ENCODE data around the gene PLEKHM3.
A peak's percentile ranks its signal among the peaks of the same experiment; 100 is the strongest.

Gene PLEKHM3

GRCh38 chr2:208025037-208025813 lies at the start of gene PLEKHM3:
Gene PLEKHM3, minus strand, starts transcription at chr2:208025527. Its CDS starts 23,888 bp downstream, at chr2:208001639.
- peak; percentile 63 for DNase-seq (ENCODE audit: low read depth)

- DNase-seq (ENCODE audit: low read depth) = no peak
Measured at GRCh38 chr2:208074610-208075356, 49.5 kb upstream of the PLEKHM3 start.

- peak; percentile 7 for DNase-seq (ENCODE audit: low read depth)
Measured at GRCh38 chr2:208072250-208072892, 47.0 kb upstream of the PLEKHM3 start.

- no peak for DNase-seq (ENCODE audit: low read depth)
Measured at GRCh38 chr2:208069186-208069585, 43.9 kb upstream of the PLEKHM3 start.

- no peak for DNase-seq (ENCODE audit: low read depth)
Measured at GRCh38 chr2:208066016-208066415, 40.7 kb upstream of the PLEKHM3 start.

GRCh38 chr2:208065476-208065875 lies 40.1 kb upstream of the PLEKHM3 start:
- no peak for DNase-seq (ENCODE audit: low read depth)

GRCh38 chr2:208064220-208064961 lies 39.1 kb upstream of the PLEKHM3 start:
- no peak for DNase-seq (ENCODE audit: low read depth)

- DNase-seq (ENCODE audit: low read depth) = no peak
Measured at GRCh38 chr2:208062961-208063360, 37.6 kb upstream of the PLEKHM3 start.

GRCh38 chr2:208062113-208062512 lies 36.8 kb upstream of the PLEKHM3 start:
- DNase-seq (ENCODE audit: low read depth) = no peak

GRCh38 chr2:208057108-208057507 lies 31.8 kb upstream of the PLEKHM3 start:
- no peak for DNase-seq (ENCODE audit: low read depth)

- DNase-seq (ENCODE audit: low read depth) = no peak
Measured at GRCh38 chr2:208049441-208049840, 24.1 kb upstream of the PLEKHM3 start.

- no peak for DNase-seq (ENCODE audit: low read depth)
Measured at GRCh38 chr2:208049006-208049405, 23.7 kb upstream of the PLEKHM3 start.

GRCh38 chr2:208047840-208048239 lies 22.5 kb upstream of the PLEKHM3 start:
- no peak for DNase-seq (ENCODE audit: low read depth)

GRCh38 chr2:208046686-208047085 lies 21.4 kb upstream of the PLEKHM3 start:
- no peak for DNase-seq (ENCODE audit: low read depth)

- no peak for DNase-seq (ENCODE audit: low read depth)
Measured at GRCh38 chr2:208042450-208042849, 17.1 kb upstream of the PLEKHM3 start.

GRCh38 chr2:208042041-208042440 lies 16.7 kb upstream of the PLEKHM3 start:
- DNase-seq (ENCODE audit: low read depth) = no peak

GRCh38 chr2:208040199-208041171 lies 15.2 kb upstream of the PLEKHM3 start:
- peak; percentile 13 for DNase-seq (ENCODE audit: low read depth)

GRCh38 chr2:208039376-208040110 lies 14.2 kb upstream of the PLEKHM3 start:
- DNase-seq (ENCODE audit: low read depth) = no peak

GRCh38 chr2:208037564-208038487 lies 12.5 kb upstream of the PLEKHM3 start:
- DNase-seq (ENCODE audit: low read depth) = no peak

All from stimulated activated CD8-positive, alpha-beta memory T cell treated with anti-CD3 and anti-CD28 coated beads, Interleukin-12 subunit alpha, Interleukin-12 subunit beta, amount 100 ng/mL, for 4 hours (primary cell).